ENCODE results near the gene PPFIA4.

Gene PPFIA4

GRCh38 chr1:203075236-203076030 lies 49.1 kb downstream of the PPFIA4 start:
- TF ChIP-seq CTCF (IDR thresholded peaks at IDR 0.05; ENCODE audit: low read depth, low read length) = no peak
- H3K4me3 ChIP-seq (ENCODE audit: low read depth, low read length) = no peak overlapping the region
- peaks cover 57% of the 10 kb centered on the region for H3K36me3 ChIP-seq
- H3K9me3 ChIP-seq (ENCODE audit: severe bottlenecking) = no peaks in the 10 kb centered on the region
- H3K27me3 ChIP-seq (ENCODE audit: insufficient read depth, low read depth, severe bottlenecking) = no peaks in the 10 kb centered on the region
- no peak for DNase-seq
- H3K27ac ChIP-seq = no peak overlapping the region

- no peak for DNase-seq
- no peaks in the 10 kb centered on the region for H3K27me3 ChIP-seq (ENCODE audit: insufficient read depth, low read depth, severe bottlenecking)
Observed at GRCh38 chr1:203076031-203076511, 49.8 kb downstream of the PPFIA4 start.

GRCh38 chr1:203077367-203077766 lies 51.1 kb downstream of the PPFIA4 start:
- Histone ChIP-seq H3K36me3 (peaks cover 48% of the 10 kb centered on the region), H3K4me3 (ENCODE audit: low read depth, low read length) (no peak overlapping the region), H3K27ac (no peak overlapping the region), H3K27me3 (ENCODE audit: insufficient read depth, low read depth, severe bottlenecking) (no peaks in the 10 kb centered on the region), H3K9me3 (ENCODE audit: severe bottlenecking) (no peaks in the 10 kb centered on the region)
- DNase-seq = no peak
- no peak for TF ChIP-seq CTCF (IDR thresholded peaks at IDR 0.05; ENCODE audit: low read depth, low read length)

More at GRCh38 chr1:203076031-203076511, 49.8 kb downstream of the PPFIA4 start:
- H3K36me3 ChIP-seq = peaks cover 61% of the 10 kb centered on the region
- TF ChIP-seq CTCF (IDR thresholded peaks at IDR 0.05; ENCODE audit: low read depth, low read length) = no peak
- H3K27ac ChIP-seq = no peak overlapping the region
- H3K9me3 ChIP-seq (ENCODE audit: severe bottlenecking) = no peaks in the 10 kb centered on the region
- H3K4me3 ChIP-seq (ENCODE audit: low read depth, low read length) = no peak overlapping the region

GRCh38 chr1:203077956-203078355 lies 51.7 kb downstream of the PPFIA4 start:
- TF ChIP-seq CTCF (IDR thresholded peaks at IDR 0.05; ENCODE audit: low read depth, low read length) = no peak
- Histone ChIP-seq H3K9me3 (ENCODE audit: severe bottlenecking) (no peaks in the 10 kb centered on the region), H3K27ac (no peak overlapping the region), H3K36me3 (peaks cover 44% of the 10 kb centered on the region), H3K27me3 (ENCODE audit: insufficient read depth, low read depth, severe bottlenecking) (no peaks in the 10 kb centered on the region), H3K4me3 (ENCODE audit: low read depth, low read length) (no peak overlapping the region)
- no peak for DNase-seq

GRCh38 chr1:203078478-203078877 lies 52.2 kb downstream of the PPFIA4 start:
- H3K27ac ChIP-seq = no peak overlapping the region
- no peak for TF ChIP-seq CTCF (IDR thresholded peaks at IDR 0.05; ENCODE audit: low read depth, low read length)
- no peak for DNase-seq
- H3K4me3 ChIP-seq (ENCODE audit: low read depth, low read length) = no peak overlapping the region
- peaks cover 39% of the 10 kb centered on the region for H3K36me3 ChIP-seq
- no peaks in the 10 kb centered on the region for H3K27me3 ChIP-seq (ENCODE audit: insufficient read depth, low read depth, severe bottlenecking)
- H3K9me3 ChIP-seq (ENCODE audit: severe bottlenecking) = no peaks in the 10 kb centered on the region
